ENCODE results near the gene AP1B1. TPM values are rescaled to one million over a fixed set of nuclear protein-coding genes. Genes with fewer than 3 reads are reported as not detected.

Gene AP1B1
- total RNA-seq, 1 experiment from 2014 or later, result 68.1 TPM

GRCh38 chr22:29332886-29333496, 55.4 kb downstream of the AP1B1 start:
- no peak for TF ChIP-seq CTCF (conservative IDR thresholded peaks at IDR 0.05; ENCODE audit: low read depth, low read length)
- no peak for TF ChIP-seq EZH2 (IDR thresholded peaks at IDR 0.05; ENCODE audit: borderline replicate concordance, low read depth, low read length, poor library complexity, severe bottlenecking)
- no TSS peak for BruUV-seq (replicated peaks)

GRCh38 chr22:29331658-29332300, 56.6 kb downstream of the AP1B1 start:
- CTCF ChIA-PET, result no interaction called here
- Histone ChIP-seq H3K36me3 (ENCODE audit: insufficient read depth, low read length, poor library complexity, severe bottlenecking) (no peaks in the 10 kb centered on the region), H3K4me3 (ENCODE audit: low read depth, low read length, poor library complexity, severe bottlenecking) (no peak overlapping the region), H3K27ac (ENCODE audit: low read depth, low read length, poor library complexity, severe bottlenecking) (peak overlapping the region; percentile 63), H3K4me1 (ENCODE audit: insufficient read depth, low read length, poor library complexity, severe bottlenecking) (peaks cover 6% of the 10 kb centered on the region), H3K27me3 (replicated peaks; ENCODE audit: insufficient read depth, low read depth, low read length, poor library complexity) (no peaks in the 10 kb centered on the region), H3K9me3 (ENCODE audit: low read depth, low read length, poor library complexity, severe bottlenecking) (no peaks in the 10 kb centered on the region)
- no peak for DNase-seq (ENCODE audit: low spot score)
- POLR2A ChIA-PET (ENCODE audit: low non-redundant PET), result no interaction called here
- no TSS peak for BruUV-seq (replicated peaks)
- intact Hi-C loops (cut with micrococcal nuclease; ENCODE audit: unreplicated experiment), result no loop called here
- TF ChIP-seq EZH2 (IDR thresholded peaks at IDR 0.05; ENCODE audit: borderline replicate concordance, low read depth, low read length, poor library complexity, severe bottlenecking) (no peak), CTCF (conservative IDR thresholded peaks at IDR 0.05; ENCODE audit: low read depth, low read length) (no peak)

More at GRCh38 chr22:29332886-29333496, 55.4 kb downstream of the AP1B1 start:
- POLR2A ChIA-PET (ENCODE audit: low non-redundant PET), result no interaction called here
- H3K4me1 ChIP-seq (ENCODE audit: insufficient read depth, low read length, poor library complexity, severe bottlenecking), result peaks cover 6% of the 10 kb centered on the region
- H3K4me3 ChIP-seq (ENCODE audit: low read depth, low read length, poor library complexity, severe bottlenecking), result no peak overlapping the region
- CTCF ChIA-PET, result no interaction called here
- H3K9me3 ChIP-seq (ENCODE audit: low read depth, low read length, poor library complexity, severe bottlenecking), result no peaks in the 10 kb centered on the region
- intact Hi-C loops (cut with micrococcal nuclease; ENCODE audit: unreplicated experiment), result no loop called here
- no peaks in the 10 kb centered on the region for H3K27me3 ChIP-seq (replicated peaks; ENCODE audit: insufficient read depth, low read depth, low read length, poor library complexity)
- no peaks in the 10 kb centered on the region for H3K36me3 ChIP-seq (ENCODE audit: insufficient read depth, low read length, poor library complexity, severe bottlenecking)
- DNase-seq (ENCODE audit: low spot score), result peak; percentile 54
- peak overlapping the region; percentile 63 for H3K27ac ChIP-seq (ENCODE audit: low read depth, low read length, poor library complexity, severe bottlenecking)

- Histone ChIP-seq H3K36me3 (ENCODE audit: insufficient read depth, low read length, poor library complexity, severe bottlenecking) (no peaks in the 10 kb centered on the region), H3K27ac (ENCODE audit: low read depth, low read length, poor library complexity, severe bottlenecking) (no peak overlapping the region), H3K27me3 (replicated peaks; ENCODE audit: insufficient read depth, low read depth, low read length, poor library complexity) (no peaks in the 10 kb centered on the region), H3K4me1 (ENCODE audit: insufficient read depth, low read length, poor library complexity, severe bottlenecking) (peaks cover 6% of the 10 kb centered on the region), H3K9me3 (ENCODE audit: low read depth, low read length, poor library complexity, severe bottlenecking) (no peaks in the 10 kb centered on the region), H3K4me3 (ENCODE audit: low read depth, low read length, poor library complexity, severe bottlenecking) (no peak overlapping the region)
- ChIA-PET CTCF (no interaction called here), POLR2A (ENCODE audit: low non-redundant PET) (no interaction called here)
- intact Hi-C loops (cut with micrococcal nuclease; ENCODE audit: unreplicated experiment), result no loop called here
- DNase-seq (ENCODE audit: low spot score), result no peak
- TF ChIP-seq EZH2 (IDR thresholded peaks at IDR 0.05; ENCODE audit: borderline replicate concordance, low read depth, low read length, poor library complexity, severe bottlenecking), result no peak
- TF ChIP-seq CTCF (conservative IDR thresholded peaks at IDR 0.05; ENCODE audit: low read depth, low read length), result no peak
- no TSS peak for BruUV-seq (replicated peaks)
Observed at GRCh38 chr22:29331213-29331612, 57.2 kb downstream of the AP1B1 start.
